RWPE1 (cell line): ENCODE data around the gene ABI1.

Experiments
- CTCF ChIA-PET: fragments of 350-600 bp; sonication (Branson Sonifier 250); formaldehyde crosslinking; extraction: SDS; loops from one replicate; lab custom pipeline; 2021; lab: Yijun Ruan, JAX
- POLR2A ChIA-PET: fragments of 400-600 bp; formaldehyde crosslinking; extraction: SDS; loops from one replicate; lab custom pipeline; 2020; ENCODE audit warnings: antibody characterized with exemption; ENCODE audit not compliant: low non-redundant PET; lab: Yijun Ruan, JAX
- DNase-seq: peaks from one replicate; pipeline ENCODE4 v3.0.0; 2012; ENCODE audit warnings: low spot score
- H3K27ac ChIP-seq: fragments of 450-650 bp; 2 replicates; pipeline ENCODE4 v1.5.1; 2017
- CTCF ChIP-seq: fragments of 450-650 bp; conservative IDR thresholded peaks from 2 replicates; pipeline ENCODE4 v1.5.1; 2017; ENCODE audit warnings: low read depth, mild to moderate bottlenecking

Gene ABI1

GRCh38 chr10:26806557-26806956 lies 54.2 kb downstream of the ABI1 start:
- CTCF ChIA-PET, result interaction anchor here (0.6 to 1.2 kb wide), 2 partner anchors 8 to 301 kb away, joined by 3 read pairs; no protein-coding TSS in a partner anchor
- no peak overlapping the region for H3K27ac ChIP-seq
- POLR2A ChIA-PET, result no interaction called here
- DNase-seq, result no peak
- TF ChIP-seq CTCF, result no peak

DNA sequence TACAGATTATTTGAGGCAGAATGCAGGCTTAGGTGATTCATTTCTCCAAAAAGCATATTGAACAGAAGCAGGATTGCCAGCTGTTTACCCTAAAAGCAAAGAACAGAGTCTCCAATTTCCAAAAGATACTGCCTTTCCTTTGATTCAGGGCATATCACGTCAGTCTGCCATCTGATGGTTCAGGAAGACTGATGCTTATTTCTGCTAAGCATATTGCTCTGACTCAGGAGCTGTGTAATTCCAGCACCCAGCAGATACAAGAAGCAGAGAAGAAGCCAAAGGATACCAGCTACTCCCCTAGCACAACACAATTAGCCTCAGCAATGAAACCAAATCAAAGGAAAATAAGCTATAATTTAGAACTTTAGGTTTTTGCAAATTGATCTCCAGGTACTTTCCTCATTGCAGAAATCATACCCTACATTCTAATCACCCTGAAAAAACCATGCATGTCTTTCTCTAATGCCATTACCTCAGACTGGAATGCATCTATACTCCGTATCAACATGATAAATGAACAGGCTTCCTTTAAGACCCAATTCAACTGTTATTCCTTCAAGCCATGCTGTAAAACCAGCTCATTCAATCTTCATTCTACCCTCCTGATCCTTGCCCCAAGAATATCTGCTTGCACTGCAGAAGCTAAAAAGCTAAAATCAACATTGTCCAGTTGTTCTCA lies 55.1 kb downstream of the ABI1 start:
- DNase-seq, result no peak
- no peak for TF ChIP-seq CTCF
- H3K27ac ChIP-seq, result no peak overlapping the region
- ChIA-PET POLR2A (no interaction called here), CTCF (interaction anchor here (0.6 to 1.2 kb wide), 3 partner anchors 9 to 302 kb away, joined by 3 read pairs; no protein-coding TSS in a partner anchor)

DNA sequence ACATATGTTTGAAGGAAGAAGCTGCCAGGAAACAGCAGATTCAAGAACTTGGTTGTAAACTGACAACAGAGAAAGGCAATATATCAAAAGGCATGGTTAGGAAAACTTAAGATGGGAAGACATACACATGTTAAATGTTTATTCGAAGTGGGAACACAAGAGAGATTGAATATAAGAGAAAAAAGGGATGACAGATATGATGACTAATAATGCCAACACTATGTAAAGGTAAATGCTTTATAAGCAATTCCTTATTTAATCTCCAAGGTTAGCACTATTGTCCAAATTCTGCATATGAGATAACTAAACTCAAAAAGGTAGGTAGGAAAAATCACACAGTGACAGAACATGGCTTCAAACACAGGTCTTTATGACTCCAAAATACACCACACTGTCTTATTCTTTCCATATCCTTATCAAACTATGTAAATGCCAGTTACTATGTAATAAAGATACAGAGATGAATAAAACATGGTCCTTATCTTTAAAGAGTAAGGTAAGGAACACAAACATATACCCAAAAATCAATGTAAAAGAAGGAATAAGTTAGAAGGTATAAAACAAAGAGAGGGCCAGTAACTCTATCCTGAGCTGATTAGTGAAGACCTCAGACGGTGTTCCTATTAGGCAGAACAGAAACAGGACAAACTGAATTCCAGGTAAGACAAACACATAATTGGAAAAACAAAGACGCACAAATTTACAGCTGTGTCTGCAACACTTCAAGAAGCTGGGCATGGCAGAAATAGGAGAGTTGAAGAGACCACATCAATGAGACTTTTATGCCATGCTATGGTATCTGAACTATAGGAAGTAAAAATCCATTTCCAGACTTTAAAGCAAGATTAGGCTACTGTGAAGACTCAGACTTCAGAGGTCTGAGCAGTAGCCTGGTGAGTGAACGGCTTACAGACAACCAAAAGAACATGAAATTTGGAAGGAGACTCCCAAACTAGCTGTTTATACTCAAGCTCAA lies 56.1 kb downstream of the ABI1 start:
- POLR2A ChIA-PET, result interaction anchor here (0.7 kb wide), 1 partner anchor 15 kb away, joined by 6 read pairs; no protein-coding TSS in a partner anchor
- CTCF ChIA-PET, result interaction anchor here (0.9 kb wide), 1 partner anchor 40 kb away, joined by 3 read pairs; no protein-coding TSS in a partner anchor
- TF ChIP-seq CTCF, result no peak
- H3K27ac ChIP-seq, result no peak overlapping the region
- DNase-seq, result no peak

DNA sequence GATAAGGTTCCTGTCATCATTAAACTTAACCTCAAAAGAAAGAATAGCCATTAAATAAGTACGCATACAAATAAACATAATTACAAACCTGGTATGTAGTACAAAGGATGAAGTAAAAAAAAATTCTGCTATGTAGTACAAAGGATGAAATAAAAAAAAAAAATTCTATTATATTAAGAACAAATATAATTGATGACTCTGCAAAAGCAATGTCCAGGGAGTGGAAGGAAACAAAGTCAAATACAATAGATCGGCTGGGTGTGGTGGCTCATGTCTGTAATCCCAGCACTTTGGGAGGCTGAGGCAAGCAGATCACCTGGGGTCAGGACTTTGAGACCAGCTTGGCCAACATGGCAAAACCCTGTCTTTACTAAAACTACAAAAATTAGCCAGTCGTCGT lies 56.9 kb downstream of the ABI1 start:
- no peak overlapping the region for H3K27ac ChIP-seq
- TF ChIP-seq CTCF, result no peak
- CTCF ChIA-PET, result no interaction called here
- POLR2A ChIA-PET, result interaction anchor here (0.7 kb wide), 1 partner anchor 16 kb away, joined by 6 read pairs; no protein-coding TSS in a partner anchor
- DNase-seq, result no peak

GRCh38 chr10:26802527-26802926 lies 58.2 kb downstream of the ABI1 start:
- POLR2A ChIA-PET, result no interaction called here
- CTCF ChIA-PET, result interaction anchor here (0.7 kb wide), 1 partner anchor 49 kb away, joined by 4 read pairs; no protein-coding TSS in a partner anchor
- DNase-seq, result no peak
- TF ChIP-seq CTCF, result no peak
- H3K27ac ChIP-seq, result no peak overlapping the region

DNA sequence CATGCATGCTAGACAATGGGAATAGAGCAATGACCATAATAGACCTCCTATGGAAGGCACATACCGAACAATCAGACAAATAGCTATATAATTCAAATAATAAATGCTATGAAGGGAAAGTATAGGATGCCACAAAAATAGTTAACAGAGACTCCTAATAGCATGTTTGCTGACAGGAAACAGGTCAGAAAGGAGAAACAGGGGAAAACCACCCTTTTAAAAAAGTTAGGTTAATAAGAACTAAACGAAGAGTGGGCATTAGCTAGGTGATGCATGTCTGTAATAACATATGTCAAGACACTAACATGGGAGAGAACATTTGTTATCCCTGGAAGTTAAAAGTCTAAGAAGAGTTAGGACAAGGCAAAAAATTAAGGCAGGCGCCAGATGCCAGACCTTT lies 58.9 kb downstream of the ABI1 start:
- no peak for DNase-seq
- no peak for TF ChIP-seq CTCF
- H3K27ac ChIP-seq, result no peak overlapping the region
- ChIA-PET POLR2A (no interaction called here), CTCF (interaction anchor here (0.7 kb wide), 1 partner anchor 49 kb away, joined by 4 read pairs; no protein-coding TSS in a partner anchor)
